ENCODE results near the gene THUMPD3.

DNA sequence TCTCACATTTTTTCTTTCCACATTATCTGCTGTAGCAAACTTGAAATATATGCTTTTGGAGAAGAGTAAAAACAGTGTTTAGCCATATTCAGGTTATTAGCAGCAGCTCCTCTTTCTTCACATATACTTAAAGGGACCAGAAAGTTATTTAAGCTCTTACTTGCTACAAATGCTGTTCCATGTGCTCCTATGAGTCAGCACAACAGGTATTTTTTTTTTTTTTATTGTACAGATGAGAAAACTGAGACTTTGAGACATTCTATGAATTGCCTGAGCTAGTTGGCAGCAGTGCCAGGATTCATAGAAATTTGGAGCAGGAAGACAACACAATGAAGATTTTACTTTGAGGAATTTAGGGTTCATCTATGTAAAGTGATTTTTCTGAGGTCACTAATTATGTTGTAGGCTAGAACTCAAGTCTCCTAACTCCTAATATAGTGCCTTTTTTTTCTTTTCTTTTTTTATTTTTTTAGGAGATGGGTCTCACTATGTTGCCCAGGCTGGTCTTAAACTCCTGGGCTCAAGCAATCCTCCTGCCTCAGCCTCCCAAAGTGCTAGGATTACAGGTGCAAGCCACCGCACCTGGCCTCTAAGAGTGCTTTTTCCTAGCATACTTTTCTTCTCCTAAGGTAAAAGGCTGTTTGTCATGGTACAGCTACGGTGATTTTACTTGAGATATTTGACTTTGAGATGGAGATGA is 58.1 kb downstream of the THUMPD3 start:
- TF ChIP-seq GABPA (IDR thresholded peaks at IDR 0.05; ENCODE audit: low read depth, low read length) (no peak), GABPA (CRISPR knock-in tag; IDR thresholded peaks at IDR 0.05; ENCODE audit: low read depth) (no peak), HMG20B (CRISPR knock-in tag; conservative IDR thresholded peaks at IDR 0.05) (no peak), ARNTL (CRISPR knock-in tag; IDR thresholded peaks at IDR 0.05) (no peak)
- TF ChIP-seq, protein P1, sequence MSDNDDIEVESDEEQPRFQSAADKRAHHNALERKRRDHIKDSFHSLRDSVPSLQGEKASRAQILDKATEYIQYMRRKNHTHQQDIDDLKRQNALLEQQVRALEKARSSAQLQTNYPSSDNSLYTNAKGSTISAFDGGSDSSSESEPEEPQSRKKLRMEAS (IDR thresholded peaks at IDR 0.05) = no peak
- TF ChIP-seq, protein P2, sequence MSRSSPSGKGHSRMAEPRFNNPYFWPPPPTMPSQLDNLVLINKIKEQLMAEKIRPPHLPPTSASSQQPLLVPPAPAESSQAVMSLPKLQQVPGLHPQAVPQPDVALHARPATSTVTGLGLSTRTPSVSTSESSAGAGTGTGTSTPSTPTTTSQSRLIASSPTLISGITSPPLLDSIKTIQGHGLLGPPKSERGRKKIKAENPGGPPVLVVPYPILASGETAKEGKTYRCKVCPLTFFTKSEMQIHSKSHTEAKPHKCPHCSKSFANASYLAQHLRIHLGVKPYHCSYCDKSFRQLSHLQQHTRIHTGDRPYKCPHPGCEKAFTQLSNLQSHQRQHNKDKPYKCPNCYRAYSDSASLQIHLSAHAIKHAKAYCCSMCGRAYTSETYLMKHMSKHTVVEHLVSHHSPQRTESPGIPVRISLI (CRISPR knock-in tag; IDR thresholded peaks at IDR 0.05; ENCODE audit: borderline replicate concordance) = no peak

All from HepG2 (cell line).